Measurements from ENCODE around the gene CLEC18C. TPM values are rescaled to one million over a fixed set of nuclear protein-coding genes. Genes with fewer than 3 reads are reported as not detected.
"Not testable (repeated sequence)": the region's sequence is repeated elsewhere in the genome, so short reads cannot be mapped to it uniquely, and the experiment has no call there.

CLEC18C gene
- total RNA-seq, result 1 to 10 TPM in 5 of 8 experiments, under 1 TPM in 3; 0.49 to 4.7 (median 1.2) TPM

DNA sequence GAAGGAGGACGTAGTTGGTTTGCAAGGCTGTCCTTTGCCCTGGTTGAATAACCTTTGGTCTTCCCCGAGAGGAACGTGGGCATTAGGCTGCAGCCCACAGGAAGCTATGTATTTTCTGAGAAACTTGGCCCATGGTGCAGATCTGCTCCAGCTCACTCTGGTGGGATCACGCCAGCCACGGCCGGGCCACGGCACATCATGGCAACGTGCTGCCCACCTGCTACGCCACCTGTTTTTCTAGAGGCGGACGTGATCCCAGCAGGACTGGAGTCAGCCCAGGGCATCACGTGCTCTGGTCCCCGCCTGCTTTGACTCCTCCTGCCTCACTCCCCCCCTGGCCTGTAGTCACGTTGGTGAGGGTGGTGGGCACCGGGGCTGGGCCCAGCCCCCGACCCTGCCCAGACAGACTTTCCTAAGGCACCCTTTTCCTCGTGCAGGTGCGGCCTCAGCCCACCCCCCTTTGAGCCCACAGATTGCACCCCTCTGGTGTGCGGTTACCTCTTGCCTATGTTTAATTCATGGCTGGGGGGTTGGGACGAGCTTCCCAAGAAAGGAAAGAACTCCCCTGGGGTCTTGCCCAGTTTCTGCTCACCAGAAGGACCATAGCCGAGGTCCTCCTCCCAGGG lies at the start of gene CLEC18C:
TSS of gene CLEC18C (plus strand) at position 576 of the 626 bp plus-strand sequence. CDS start 492 bp downstream, outside the sequence.
- in situ Hi-C loops (cut with MboI; ENCODE audit: low pct_unique_long_range_greater_than_20kb in 2 of 9, low sequenced_read_pairs in 9 of 9, unreplicated experiment in 9 of 9), result loop anchor here in 1 of 9 experiments (25.0 kb wide), 1 partner anchor 89 kb away; the partner anchor contains the start of gene EXOSC6
- peak in 1 of 8 experiments; percentile 1 for ATAC-seq (replicated peaks in 6 of 8)
- WGBS, 10 experiments, result no CpG with 5 or more reads among the region's 21 CpGs
- not testable (repeated sequence) for H3K27ac ChIP-seq; H3K4me3 ChIP-seq; H3K4me1 ChIP-seq (replicated peaks in 1 of 2)

DNA sequence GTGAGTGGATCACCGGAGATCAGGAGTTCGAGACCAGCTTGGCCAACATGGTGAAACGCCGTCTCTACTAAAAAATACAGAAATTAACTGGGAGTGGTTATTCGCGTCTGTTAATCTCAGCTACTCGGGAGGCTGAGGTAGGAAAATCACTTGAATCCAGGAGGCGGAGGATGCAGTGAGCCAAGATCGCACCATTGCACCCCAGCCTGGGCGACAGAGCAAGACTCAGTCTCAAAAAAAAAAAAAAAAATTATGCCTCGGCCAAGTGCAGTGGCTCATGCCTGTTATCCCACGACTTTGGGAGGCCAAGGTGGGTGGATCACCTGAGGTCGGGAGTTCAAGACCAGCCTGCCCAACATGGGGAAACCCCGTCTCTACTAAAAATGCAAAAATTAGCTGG lies 49.8 kb upstream of the CLEC18C start:
- ATAC-seq (replicated peaks in 6 of 8); in situ Hi-C loops (cut with MboI; ENCODE audit: low pct_unique_long_range_greater_than_20kb in 2 of 9, low sequenced_read_pairs in 9 of 9, unreplicated experiment in 9 of 9); H3K4me3 ChIP-seq; H3K27ac ChIP-seq; H3K4me1 ChIP-seq (replicated peaks in 1 of 2): not testable (repeated sequence)
- WGBS, 10 experiments, result 72 to 97% (median 88%) methylated on average over 3 to 14 of the region's 14 CpGs; no CpG with 5 or more reads in 1 of the 10 experiments

DNA sequence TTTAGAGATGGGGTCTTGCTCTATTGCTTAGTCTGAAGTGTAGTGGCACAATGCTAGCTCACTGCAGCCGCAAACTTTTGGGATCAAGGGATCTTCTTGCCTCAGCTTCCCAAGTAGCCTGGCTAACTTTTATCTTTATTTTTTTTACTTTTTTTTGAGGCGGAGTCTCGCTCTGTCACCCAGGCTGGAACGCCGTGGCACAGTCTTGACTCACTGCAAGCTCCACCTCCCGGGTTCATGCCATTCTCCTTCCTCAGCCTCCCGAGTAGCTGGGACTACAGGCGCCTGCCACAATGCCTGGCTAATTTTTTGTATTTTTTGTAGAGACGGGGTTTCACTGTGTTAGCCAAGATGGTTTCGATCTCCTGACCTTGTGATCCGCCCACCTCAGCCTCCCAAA lies 47.4 kb upstream of the CLEC18C start:
- ATAC-seq (replicated peaks in 6 of 8); H3K27ac ChIP-seq; H3K4me1 ChIP-seq (replicated peaks in 1 of 2); in situ Hi-C loops (cut with MboI; ENCODE audit: low pct_unique_long_range_greater_than_20kb in 2 of 9, low sequenced_read_pairs in 9 of 9, unreplicated experiment in 9 of 9); H3K4me3 ChIP-seq: not testable (repeated sequence)
- 90 to 100% (median 95%) methylated on average over 3 to 11 of the region's 11 CpGs for WGBS, 10 experiments

DNA sequence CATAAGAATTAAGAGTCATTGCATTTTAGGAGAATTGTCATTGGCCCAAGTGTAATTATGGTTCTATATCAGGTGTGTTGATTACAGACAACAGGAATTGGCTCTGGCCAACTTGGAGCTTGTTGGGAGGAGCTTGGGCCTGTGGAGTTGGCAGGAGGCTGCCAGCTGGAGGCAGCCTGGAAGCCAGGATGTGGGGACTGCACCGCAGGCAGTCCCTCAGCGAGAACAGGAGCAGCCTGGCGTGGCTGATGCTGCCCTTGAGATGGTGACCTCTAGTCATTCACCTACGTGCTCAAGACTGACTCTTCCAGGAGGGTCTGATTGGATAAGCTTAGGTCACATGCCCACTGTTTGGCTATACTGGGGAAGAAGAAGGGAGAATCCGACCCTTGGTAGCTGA lies 45.9 kb upstream of the CLEC18C start:
- H3K27ac ChIP-seq; in situ Hi-C loops (cut with MboI; ENCODE audit: low pct_unique_long_range_greater_than_20kb in 2 of 9, low sequenced_read_pairs in 9 of 9, unreplicated experiment in 9 of 9); H3K4me1 ChIP-seq (replicated peaks in 1 of 2); H3K4me3 ChIP-seq: not testable (repeated sequence)
- peak in 1 of 8 experiments; percentile 14 for ATAC-seq (replicated peaks in 6 of 8)
- 80 to 100% (median 100%) methylated on average over 1 to 3 of the region's 5 CpGs; no CpG with 5 or more reads in 4 of the 10 experiments for WGBS, 10 experiments

DNA sequence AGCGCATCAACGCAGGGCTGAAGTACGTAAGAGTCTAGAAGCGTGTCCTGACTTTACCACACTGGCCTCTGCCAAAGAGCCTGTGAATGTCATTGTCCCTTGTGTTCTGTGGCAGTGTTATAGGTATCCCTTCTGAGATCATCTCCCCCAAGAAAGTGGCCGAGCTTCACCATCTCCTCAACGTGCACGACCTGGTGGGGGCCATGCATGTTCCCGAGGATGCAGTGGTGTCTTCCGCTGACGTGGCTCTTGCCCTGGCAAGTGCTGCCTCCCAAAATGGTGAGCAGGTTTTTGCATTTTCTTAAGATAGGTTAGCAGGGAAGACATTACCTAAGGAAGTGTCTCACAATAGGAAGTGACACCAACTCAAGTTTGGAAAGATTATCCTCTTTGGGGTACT lies 44.7 kb upstream of the CLEC18C start:
- H3K27ac ChIP-seq; ATAC-seq (replicated peaks in 6 of 8); in situ Hi-C loops (cut with MboI; ENCODE audit: low pct_unique_long_range_greater_than_20kb in 2 of 9, low sequenced_read_pairs in 9 of 9, unreplicated experiment in 9 of 9); H3K4me1 ChIP-seq (replicated peaks in 1 of 2); H3K4me3 ChIP-seq: not testable (repeated sequence)
- no CpG with 5 or more reads among the region's 10 CpGs for WGBS, 10 experiments

GRCh38 chr16:70135796-70136195 lies 37.8 kb upstream of the CLEC18C start:
- ATAC-seq (replicated peaks in 6 of 8); in situ Hi-C loops (cut with MboI; ENCODE audit: low pct_unique_long_range_greater_than_20kb in 2 of 9, low sequenced_read_pairs in 9 of 9, unreplicated experiment in 9 of 9); H3K4me1 ChIP-seq (replicated peaks in 1 of 2); H3K27ac ChIP-seq; H3K4me3 ChIP-seq: not testable (repeated sequence)
- 80 to 100% (median 98%) methylated on average over 1 to 8 of the region's 8 CpGs; no CpG with 5 or more reads in 3 of the 10 experiments for WGBS, 10 experiments

GRCh38 chr16:70136595-70136994 lies 37.0 kb upstream of the CLEC18C start:
- 0 to 94% (median 85%) methylated on average over 1 to 2 of the region's 2 CpGs; no CpG with 5 or more reads in 4 of the 10 experiments for WGBS, 10 experiments
- H3K4me3 ChIP-seq; H3K27ac ChIP-seq; in situ Hi-C loops (cut with MboI; ENCODE audit: low pct_unique_long_range_greater_than_20kb in 2 of 9, low sequenced_read_pairs in 9 of 9, unreplicated experiment in 9 of 9); ATAC-seq (replicated peaks in 6 of 8); H3K4me1 ChIP-seq (replicated peaks in 1 of 2): not testable (repeated sequence)

DNA sequence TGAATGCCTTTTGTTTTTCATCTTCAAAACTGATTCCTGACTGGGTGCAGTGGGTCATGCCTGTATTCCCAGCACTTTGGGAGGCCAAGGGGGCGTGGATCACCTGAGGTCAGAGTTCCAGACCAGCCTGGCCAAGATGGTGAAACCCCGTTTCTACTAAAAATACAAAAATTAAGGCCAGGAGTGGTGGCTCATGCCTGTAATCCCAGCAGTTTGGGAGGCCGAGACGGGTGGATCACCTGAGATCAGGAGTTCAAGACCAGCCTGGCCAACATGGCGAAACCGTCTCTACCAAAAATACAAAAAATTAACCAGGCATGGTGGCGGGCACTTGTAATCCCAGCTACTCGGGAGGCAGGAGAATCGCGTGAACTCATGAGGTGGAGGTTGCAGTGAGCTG lies 30.8 kb upstream of the CLEC18C start:
- H3K4me3 ChIP-seq; H3K27ac ChIP-seq; H3K4me1 ChIP-seq (replicated peaks in 1 of 2); in situ Hi-C loops (cut with MboI; ENCODE audit: low pct_unique_long_range_greater_than_20kb in 2 of 9, low sequenced_read_pairs in 9 of 9, unreplicated experiment in 9 of 9); ATAC-seq (replicated peaks in 6 of 8): not testable (repeated sequence)
- 80 to 100% (median 97%) methylated on average over 2 to 10 of the region's 10 CpGs; no CpG with 5 or more reads in 4 of the 10 experiments for WGBS, 10 experiments

- peak in 1 of 8 experiments; percentile 18 for ATAC-seq (replicated peaks in 6 of 8)
- H3K4me1 ChIP-seq (replicated peaks in 1 of 2); H3K27ac ChIP-seq; in situ Hi-C loops (cut with MboI; ENCODE audit: low pct_unique_long_range_greater_than_20kb in 2 of 9, low sequenced_read_pairs in 9 of 9, unreplicated experiment in 9 of 9); H3K4me3 ChIP-seq: not testable (repeated sequence)
- 70 to 100% (median 95%) methylated on average over 2 to 9 of the region's 9 CpGs; no CpG with 5 or more reads in 3 of the 10 experiments for WGBS, 10 experiments
These were observed 30.2 kb upstream of the CLEC18C start for GRCh38 chr16:70143231-70143895.

DNA sequence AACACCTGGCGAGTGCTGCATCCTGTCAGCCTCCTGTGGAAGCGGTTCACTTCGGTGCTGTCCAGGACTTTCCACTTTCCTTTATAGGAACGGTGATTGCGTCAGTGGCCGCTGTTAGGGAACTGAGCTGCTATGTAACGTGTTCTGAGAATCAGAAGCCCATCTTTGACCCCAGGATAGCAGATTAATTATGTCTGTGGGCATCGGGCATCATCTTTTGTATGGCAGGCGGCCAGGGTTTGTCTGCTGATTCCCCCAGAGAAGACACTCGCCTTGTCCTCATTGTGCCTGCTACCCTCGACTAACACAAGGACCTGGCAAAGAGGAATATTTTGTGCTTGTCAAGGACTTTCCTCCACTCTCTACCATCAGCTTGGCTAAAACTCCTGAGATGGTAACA lies 25.7 kb upstream of the CLEC18C start:
- ATAC-seq (replicated peaks in 6 of 8); H3K27ac ChIP-seq; H3K4me3 ChIP-seq; H3K4me1 ChIP-seq (replicated peaks in 1 of 2); in situ Hi-C loops (cut with MboI; ENCODE audit: low pct_unique_long_range_greater_than_20kb in 2 of 9, low sequenced_read_pairs in 9 of 9, unreplicated experiment in 9 of 9): not testable (repeated sequence)
- 61% methylated on average over 3 of the region's 11 CpGs; no CpG with 5 or more reads in 9 of the 10 experiments for WGBS, 10 experiments

- WGBS, 10 experiments, result 92 to 100% (median 100%) methylated on average over 1 to 4 of the region's 6 CpGs; no CpG with 5 or more reads in 3 of the 10 experiments
- H3K27ac ChIP-seq; in situ Hi-C loops (cut with MboI; ENCODE audit: low pct_unique_long_range_greater_than_20kb in 2 of 9, low sequenced_read_pairs in 9 of 9, unreplicated experiment in 9 of 9); H3K4me3 ChIP-seq; H3K4me1 ChIP-seq (replicated peaks in 1 of 2): not testable (repeated sequence)
- peak in 1 of 8 experiments; percentile 19 for ATAC-seq (replicated peaks in 6 of 8)
These were observed 25.1 kb upstream of the CLEC18C start for GRCh38 chr16:70148453-70148852.

GRCh38 chr16:70149296-70149695 lies 24.3 kb upstream of the CLEC18C start:
- H3K27ac ChIP-seq; H3K4me3 ChIP-seq; in situ Hi-C loops (cut with MboI; ENCODE audit: low pct_unique_long_range_greater_than_20kb in 2 of 9, low sequenced_read_pairs in 9 of 9, unreplicated experiment in 9 of 9); ATAC-seq (replicated peaks in 6 of 8); H3K4me1 ChIP-seq (replicated peaks in 1 of 2): not testable (repeated sequence)
- 90 to 100% (median 94%) methylated on average over 2 to 8 of the region's 8 CpGs for WGBS, 10 experiments

DNA sequence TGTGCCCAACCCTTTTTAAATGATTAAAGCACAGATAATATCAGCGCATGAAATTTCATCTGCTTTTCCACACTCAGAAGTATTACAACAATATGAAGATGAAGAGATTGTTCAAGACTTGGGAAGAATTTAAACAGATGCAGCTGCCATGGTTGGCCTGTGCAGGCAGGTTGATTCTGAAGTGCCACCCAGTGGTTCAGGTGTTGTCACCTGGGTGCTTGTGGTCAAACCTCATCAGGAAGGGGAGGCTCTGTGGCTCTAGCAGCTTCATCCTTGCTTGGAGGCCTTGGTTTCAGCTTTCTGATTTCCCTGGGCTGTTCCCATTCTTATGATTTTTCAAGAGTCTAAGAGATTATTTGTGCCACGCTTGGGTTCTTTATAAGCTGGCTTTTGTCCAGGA lies 22.2 kb upstream of the CLEC18C start:
- 72 to 100% (median 90%) methylated on average over 2 of the region's 2 CpGs; no CpG with 5 or more reads in 1 of the 10 experiments for WGBS, 10 experiments
- in situ Hi-C loops (cut with MboI; ENCODE audit: low pct_unique_long_range_greater_than_20kb in 2 of 9, low sequenced_read_pairs in 9 of 9, unreplicated experiment in 9 of 9), result loop anchor here in 1 of 9 experiments (25.0 kb wide), 1 partner anchor 111 kb away; the partner anchor contains the start of gene EXOSC6
- H3K4me1 ChIP-seq (replicated peaks in 1 of 2), result no peaks in the 10 kb centered on the region
- ATAC-seq (replicated peaks in 6 of 8), result no peak
- H3K27ac ChIP-seq, result no peak overlapping the region
- H3K4me3 ChIP-seq, result no peak overlapping the region
